ENCODE data around the gene TBC1D30. TPM values are rescaled to one million over a fixed set of nuclear protein-coding genes. Genes with fewer than 3 reads are reported as not detected.

TBC1D30 gene
- total RNA-seq, 1 experiment from 2014 or later, result 8.9 TPM

DNA sequence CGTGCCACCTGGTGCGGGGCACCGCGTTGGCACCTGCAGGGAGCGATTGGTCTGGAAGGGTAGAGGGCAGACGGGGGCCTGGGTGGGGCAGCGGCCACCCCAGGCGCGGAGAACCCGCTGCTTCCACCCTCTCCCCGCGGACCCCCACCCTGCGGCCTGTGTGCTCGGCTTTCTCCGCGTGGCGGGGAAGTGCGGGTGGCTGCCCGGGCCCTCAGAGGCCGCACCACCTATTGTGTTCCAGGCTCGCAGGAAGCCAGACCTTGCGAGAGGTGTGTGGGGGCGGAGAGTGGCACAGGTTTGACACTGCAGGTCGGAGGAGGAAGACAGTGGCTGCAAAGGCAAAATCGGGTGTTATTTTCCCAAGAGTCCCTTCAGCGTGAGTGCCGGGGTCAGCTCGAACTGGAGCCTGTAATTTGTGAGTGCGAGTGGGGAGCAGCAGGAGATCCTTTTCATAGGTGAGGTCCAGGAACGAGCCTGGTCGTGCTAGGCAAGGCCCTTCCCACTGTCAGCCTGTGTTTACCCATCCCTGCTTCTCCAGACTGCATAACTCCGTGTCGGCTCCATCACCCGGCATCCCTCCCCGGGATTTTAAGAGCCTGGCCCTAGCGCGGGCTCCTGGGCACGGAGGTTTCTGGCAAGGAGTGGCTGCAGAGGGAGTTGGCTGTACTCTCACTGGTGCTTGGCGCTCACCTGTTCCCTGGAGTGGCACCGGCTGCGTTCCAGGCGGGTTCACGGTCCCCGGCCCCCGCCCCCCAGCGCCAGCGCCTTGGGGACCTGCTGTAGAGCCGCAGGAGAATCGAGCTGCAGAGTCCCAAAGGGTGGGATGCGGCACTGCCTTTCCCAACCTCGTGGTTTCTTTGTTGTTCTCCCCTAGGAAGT lies 935 bp downstream of the TBC1D30 start:
- TF ChIP-seq POLR2AphosphoS5 (IDR thresholded peaks at IDR 0.05; ENCODE audit: low read depth, low read length) (no peak), TCF7L2 (IDR thresholded peaks at IDR 0.05; ENCODE audit: low read depth, low read length) (no peak), SIN3A (IDR thresholded peaks at IDR 0.05; ENCODE audit: borderline replicate concordance, insufficient read depth, low read depth, low read length) (no peak)
- TF ChIP-seq, protein P1, sequence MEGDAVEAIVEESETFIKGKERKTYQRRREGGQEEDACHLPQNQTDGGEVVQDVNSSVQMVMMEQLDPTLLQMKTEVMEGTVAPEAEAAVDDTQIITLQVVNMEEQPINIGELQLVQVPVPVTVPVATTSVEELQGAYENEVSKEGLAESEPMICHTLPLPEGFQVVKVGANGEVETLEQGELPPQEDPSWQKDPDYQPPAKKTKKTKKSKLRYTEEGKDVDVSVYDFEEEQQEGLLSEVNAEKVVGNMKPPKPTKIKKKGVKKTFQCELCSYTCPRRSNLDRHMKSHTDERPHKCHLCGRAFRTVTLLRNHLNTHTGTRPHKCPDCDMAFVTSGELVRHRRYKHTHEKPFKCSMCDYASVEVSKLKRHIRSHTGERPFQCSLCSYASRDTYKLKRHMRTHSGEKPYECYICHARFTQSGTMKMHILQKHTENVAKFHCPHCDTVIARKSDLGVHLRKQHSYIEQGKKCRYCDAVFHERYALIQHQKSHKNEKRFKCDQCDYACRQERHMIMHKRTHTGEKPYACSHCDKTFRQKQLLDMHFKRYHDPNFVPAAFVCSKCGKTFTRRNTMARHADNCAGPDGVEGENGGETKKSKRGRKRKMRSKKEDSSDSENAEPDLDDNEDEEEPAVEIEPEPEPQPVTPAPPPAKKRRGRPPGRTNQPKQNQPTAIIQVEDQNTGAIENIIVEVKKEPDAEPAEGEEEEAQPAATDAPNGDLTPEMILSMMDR (IDR thresholded peaks at IDR 0.05), result no peak
- TF ChIP-seq, protein P2, sequence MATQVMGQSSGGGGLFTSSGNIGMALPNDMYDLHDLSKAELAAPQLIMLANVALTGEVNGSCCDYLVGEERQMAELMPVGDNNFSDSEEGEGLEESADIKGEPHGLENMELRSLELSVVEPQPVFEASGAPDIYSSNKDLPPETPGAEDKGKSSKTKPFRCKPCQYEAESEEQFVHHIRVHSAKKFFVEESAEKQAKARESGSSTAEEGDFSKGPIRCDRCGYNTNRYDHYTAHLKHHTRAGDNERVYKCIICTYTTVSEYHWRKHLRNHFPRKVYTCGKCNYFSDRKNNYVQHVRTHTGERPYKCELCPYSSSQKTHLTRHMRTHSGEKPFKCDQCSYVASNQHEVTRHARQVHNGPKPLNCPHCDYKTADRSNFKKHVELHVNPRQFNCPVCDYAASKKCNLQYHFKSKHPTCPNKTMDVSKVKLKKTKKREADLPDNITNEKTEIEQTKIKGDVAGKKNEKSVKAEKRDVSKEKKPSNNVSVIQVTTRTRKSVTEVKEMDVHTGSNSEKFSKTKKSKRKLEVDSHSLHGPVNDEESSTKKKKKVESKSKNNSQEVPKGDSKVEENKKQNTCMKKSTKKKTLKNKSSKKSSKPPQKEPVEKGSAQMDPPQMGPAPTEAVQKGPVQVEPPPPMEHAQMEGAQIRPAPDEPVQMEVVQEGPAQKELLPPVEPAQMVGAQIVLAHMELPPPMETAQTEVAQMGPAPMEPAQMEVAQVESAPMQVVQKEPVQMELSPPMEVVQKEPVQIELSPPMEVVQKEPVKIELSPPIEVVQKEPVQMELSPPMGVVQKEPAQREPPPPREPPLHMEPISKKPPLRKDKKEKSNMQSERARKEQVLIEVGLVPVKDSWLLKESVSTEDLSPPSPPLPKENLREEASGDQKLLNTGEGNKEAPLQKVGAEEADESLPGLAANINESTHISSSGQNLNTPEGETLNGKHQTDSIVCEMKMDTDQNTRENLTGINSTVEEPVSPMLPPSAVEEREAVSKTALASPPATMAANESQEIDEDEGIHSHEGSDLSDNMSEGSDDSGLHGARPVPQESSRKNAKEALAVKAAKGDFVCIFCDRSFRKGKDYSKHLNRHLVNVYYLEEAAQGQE (IDR thresholded peaks at IDR 0.05; ENCODE audit: insufficient read depth in 1 of 2, low read depth in 2 of 2, low read length in 1 of 2), result no peak
- ChIA-PET CTCF (no interaction called here), POLR2A (no interaction called here)
- Histone ChIP-seq H3K4me1 (ENCODE audit: control insufficient read depth, insufficient read depth, low read length) (no peaks in the 10 kb centered on the region), H3K36me3 (ENCODE audit: control insufficient read depth, insufficient read depth, low read length) (no peaks in the 10 kb centered on the region), H3K27ac (ENCODE audit: low read length) (no peak overlapping the region), H3K4me3 (ENCODE audit: low read depth in 2 of 2, low read length in 2 of 2) (no peak overlapping the region), H3K9me3 (ENCODE audit: control insufficient read depth, insufficient read depth, low read depth, low read length) (no peaks in the 10 kb centered on the region), H3K27me3 (ENCODE audit: control insufficient read depth, insufficient read depth, low read length) (no peaks in the 10 kb centered on the region)
- BruUV-seq (replicated peaks), result no TSS peak
- in situ Hi-C loops (cut with HindIII; ENCODE audit: low pct_unique_long_range_greater_than_20kb, low sequenced_read_pairs), result no loop called here
- ATAC-seq (no peak), DNase-seq (ENCODE audit: low read depth, low spot score) (no peak)
- intact Hi-C loops (cut with micrococcal nuclease; ENCODE audit: unreplicated experiment), result no loop called here

DNA sequence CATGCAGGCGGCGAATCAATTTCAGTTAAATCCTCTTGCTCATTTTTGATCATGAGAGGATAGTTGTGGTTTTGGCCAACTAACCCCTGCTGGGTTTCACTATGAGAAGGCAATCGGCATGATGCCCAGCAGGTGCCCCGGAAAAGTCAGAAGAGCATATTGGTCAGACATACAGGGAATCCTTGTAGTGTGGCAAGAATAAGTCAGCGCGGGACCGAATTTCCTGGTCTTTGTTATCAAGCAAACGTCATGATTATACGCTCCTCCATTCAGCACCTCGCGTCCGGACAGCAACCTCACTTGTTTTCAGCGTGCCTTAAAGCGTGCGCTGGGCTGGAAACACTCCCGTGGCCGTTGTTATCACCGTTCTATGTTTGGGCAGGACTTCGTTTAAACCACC lies 1.8 kb downstream of the TBC1D30 start:
- DNase-seq (ENCODE audit: low read depth, low spot score), result no peak
- no peak for ATAC-seq

More for the DNA sequence above, 1.8 kb downstream of the TBC1D30 start:
- POLR2A ChIA-PET, result no interaction called here
- intact Hi-C loops (cut with micrococcal nuclease; ENCODE audit: unreplicated experiment), result no loop called here
- H3K27ac ChIP-seq (ENCODE audit: low read length), result no peak overlapping the region
- in situ Hi-C loops (cut with HindIII; ENCODE audit: low pct_unique_long_range_greater_than_20kb, low sequenced_read_pairs), result no loop called here
- no TSS peak for BruUV-seq (replicated peaks)
- no peaks in the 10 kb centered on the region for H3K27me3 ChIP-seq (ENCODE audit: control insufficient read depth, insufficient read depth, low read length)
- H3K4me3 ChIP-seq (ENCODE audit: low read depth in 2 of 2, low read length in 2 of 2), result no peak overlapping the region
- no peaks in the 10 kb centered on the region for H3K4me1 ChIP-seq (ENCODE audit: control insufficient read depth, insufficient read depth, low read length)
- CTCF ChIA-PET, result no interaction called here
- TF ChIP-seq, protein P1 (IDR thresholded peaks at IDR 0.05), result no peak
- TF ChIP-seq, protein P2 (IDR thresholded peaks at IDR 0.05; ENCODE audit: insufficient read depth in 1 of 2, low read depth in 2 of 2, low read length in 1 of 2), result peak; percentile 83 to 86
- no peaks in the 10 kb centered on the region for H3K36me3 ChIP-seq (ENCODE audit: control insufficient read depth, insufficient read depth, low read length)
- no peaks in the 10 kb centered on the region for H3K9me3 ChIP-seq (ENCODE audit: control insufficient read depth, insufficient read depth, low read depth, low read length)

Measured in Panc1 (cell line).